HepG2 (cell line): ENCODE results near the gene ADARB2. TPM values are rescaled to one million over a fixed set of nuclear protein-coding genes. Genes with fewer than 3 reads are reported as not detected.

Experiments
- ATAC-seq: fragments of 200-7000 bp; cut with Tn5 transposase; 3 replicates; pipeline ENCODE4 v1.9.1; 2020; ENCODE audit warnings: mild to moderate bottlenecking, moderate library complexity
- BruUV-seq: library from RNA; stranded (reverse); fragments of 400-500 nt; replicated peaks from 2 replicates; lab custom pipeline; 2021; lab: Mats Ljungman, UMichigan
- CTCF ChIA-PET: fragments of 300-600 bp; formaldehyde crosslinking; extraction: SDS; loops from one replicate; lab custom pipeline; 2021; ENCODE audit warnings: low total read pairs, inconsistent platforms, low intra/inter-chr PET ratio; lab: Yijun Ruan, JAX
- POLR2A ChIA-PET: fragments of 350-600 bp; sonication (Branson Sonifier 250); formaldehyde crosslinking; loops from one replicate; lab custom pipeline; 2020; ENCODE audit warnings: antibody characterized with exemption, inconsistent platforms; lab: Yijun Ruan, JAX
- DNase-seq: peaks from one replicate; pipeline ENCODE4 v3.0.0-alpha.2; 2015; ENCODE audit warnings: low spot score
- FAIRE-seq: peaks from 3 replicates; lab custom pipeline; 2011; peaks lifted over from hg19 to GRCh38; lab: Jason Lieb, UNC
- H2AFZ ChIP-seq: one replicate; pipeline ENCODE4 v1.6.1; 2011; ENCODE audit warnings: low read length, inconsistent platforms
- H3K27ac ChIP-seq: fragments of 300-600 bp; 3 replicates; pipeline ENCODE4 v1.8.0; 2011; ENCODE audit warnings: mixed run types, mild to moderate bottlenecking, mixed read lengths, low read length, inconsistent platforms; ENCODE audit not compliant: insufficient read depth; ENCODE audit errors: extremely low read length
- H3K27me3 ChIP-seq, 2 experiments: fragments of 200-600 bp in 1 of 2; 2 replicates in 1 of 2; 3 replicates in 1 of 2; pipeline versions ENCODE4 v1.6.0 to v1.8.0; 2011; ENCODE audit warnings: low read length in 2 of 2, mild to moderate bottlenecking in 2 of 2, moderate library complexity in 2 of 2, inconsistent platforms in 1 of 2; ENCODE audit not compliant: insufficient read depth in 2 of 2, control insufficient read depth in 1 of 2
- H3K36me3 ChIP-seq, 2 experiments: fragments of 200-600 bp in 1 of 2; replicated peaks in 1 of 2; 2 replicates in 1 of 2; 3 replicates in 1 of 2; pipeline versions ENCODE4 v1.5.1 to v1.8.0; 2011; ENCODE audit warnings: low read length in 2 of 2, inconsistent platforms in 1 of 2; ENCODE audit not compliant: insufficient read depth in 2 of 2, control insufficient read depth in 1 of 2
- H3K4me1 ChIP-seq: 2 replicates; pipeline ENCODE4 v1.5.1; 2012; ENCODE audit warnings: low read length, inconsistent platforms; ENCODE audit not compliant: insufficient read depth
- H3K4me2 ChIP-seq: 2 replicates; pipeline ENCODE4 v1.6.0; 2011; ENCODE audit warnings: low read depth, low read length, inconsistent platforms
- H3K4me3 ChIP-seq, 3 experiments: fragments of 200-600 bp in 1 of 3; sonication (generic), shearing (Covaris generic) in 1 of 3; replicated peaks in 1 of 3; 2 replicates each; pipeline ENCODE4 v1.5.1; 2011 to 2016; ENCODE audit warnings: low read length in 3 of 3, inconsistent platforms in 2 of 3, low read depth in 2 of 3, mild to moderate bottlenecking in 2 of 3, control low read depth in 1 of 3, mixed read lengths in 1 of 3; ENCODE audit not compliant: insufficient read depth in 1 of 3
- H3K79me2 ChIP-seq: one replicate; pipeline ENCODE4 v1.6.1; 2011; ENCODE audit warnings: low read length, inconsistent platforms; ENCODE audit not compliant: insufficient read depth
- H3K9ac ChIP-seq: 2 replicates; pipeline ENCODE4 v1.6.0; 2011; ENCODE audit warnings: mild to moderate bottlenecking, low read depth, low read length, inconsistent platforms; ENCODE audit not compliant: insufficient read depth
- H3K9me3 ChIP-seq: 2 replicates; pipeline ENCODE4 v1.5.1; 2012; ENCODE audit warnings: mild to moderate bottlenecking, low read length
- H4K20me1 ChIP-seq: 2 replicates; pipeline ENCODE4 v1.6.0; 2011; ENCODE audit warnings: inconsistent platforms, mild to moderate bottlenecking, low read length, moderate library complexity; ENCODE audit not compliant: insufficient read depth
- HHEX ChIP-seq: IDR thresholded peaks from 2 replicates; pipeline ENCODE4 v1.6.1; 2016; ENCODE audit warnings: control low read depth
- MATR3 ChIP-seq: sonication (generic); formaldehyde crosslinking; IDR thresholded peaks from 2 replicates; pipeline ENCODE4 v1.4.0; 2020; ENCODE audit warnings: missing genetic modification reagents
- NFKB2 ChIP-seq: sonication (generic); formaldehyde crosslinking; IDR thresholded peaks from 2 replicates; pipeline ENCODE4 v1.4.0; 2020; ENCODE audit warnings: missing genetic modification reagents, borderline replicate concordance
- RBM39 ChIP-seq: fragments of 200-400 bp; formaldehyde crosslinking; IDR thresholded peaks from one replicate; pipeline ENCODE4 v1.6.1; 2018; ENCODE audit warnings: antibody characterized with exemption, mild to moderate bottlenecking, low read depth, low read length; ENCODE audit not compliant: poor library complexity, severe bottlenecking
- SALL2 ChIP-seq: sonication (generic); formaldehyde crosslinking; IDR thresholded peaks from 2 replicates; pipeline ENCODE4 v1.8.1; 2023; ENCODE audit warnings: mild to moderate bottlenecking, missing genetic modification reagents, inconsistent platforms
- SP140L ChIP-seq: sonication (generic); formaldehyde crosslinking; IDR thresholded peaks from 2 replicates; pipeline ENCODE4 v1.4.0; 2020; ENCODE audit warnings: missing genetic modification reagents, borderline replicate concordance
- ZNF724P ChIP-seq: sonication (generic); formaldehyde crosslinking; IDR thresholded peaks from 2 replicates; pipeline ENCODE4 v1.8.0; 2022; ENCODE audit warnings: missing genetic modification reagents, borderline replicate concordance
- ZNF766 ChIP-seq: sonication (generic); formaldehyde crosslinking; IDR thresholded peaks from 2 replicates; pipeline ENCODE4 v1.5.0; 2020; ENCODE audit warnings: missing genetic modification reagents, borderline replicate concordance
- WGBS: methylation state at CpG from one replicate; pipeline ENCODE4 v1.1.6; 2017; ENCODE audit warnings: low lambda C conversion rate; 5-methylcytosine and 5-hydroxymethylcytosine counted together
- in situ Hi-C: cut with HindIII; loops from 2 replicates; pipeline ENCODE4 v1.10.0; 2017; ENCODE audit warnings: low pct_unique_long_range_greater_than_20kb; ENCODE audit not compliant: extremely low pct_ligation_motif_present
- intact Hi-C: fragments of 100-400 bp; cut with micrococcal nuclease; formaldehyde crosslinking; loops from one replicate; pipeline ENCODE4 v1.10.0; 2022; ENCODE audit not compliant: unreplicated experiment
- polyA plus RNA-seq, 8 experiments: library from polyadenylated mRNA; depleted of rRNA in 3 of 8; stranded (reverse) in 7 of 8; unstranded in 1 of 8; fragments of >200 nt; fragmentation: Illumina TruSeq in 4 of 8; extraction: Trizol in 4 of 8; gene quantifications; 2 replicates each; pipeline versions ENCODE4 v1.2.1 to v1.2.3, GENCODE V29; 2011 to 2016; ENCODE audit warnings: low read depth in 4 of 8, missing spikeins in 1 of 8, mixed read lengths in 1 of 8; ENCODE audit not compliant: insufficient read depth in 1 of 8
- total RNA-seq, 5 experiments: library from RNA; depleted of rRNA; stranded (reverse); fragments of >200 nt; fragmentation: Illumina TruSeq; extraction: Trizol; gene quantifications; 2 replicates each; pipeline ENCODE4 v1.2.3, GENCODE V29; 2016; ENCODE audit warnings: low read depth in 1 of 5
- TF ChIP-seq, protein P1 (sequence below): sonication (generic); formaldehyde crosslinking; conservative IDR thresholded peaks from 2 replicates; pipeline ENCODE4 v1.4.0; 2020; ENCODE audit warnings: missing genetic modification reagents
- TF ChIP-seq, protein P2 (sequence below): sonication (generic); formaldehyde crosslinking; IDR thresholded peaks from 2 replicates; pipeline ENCODE4 v1.4.0; 2020; ENCODE audit warnings: missing genetic modification reagents

The ADARB2 gene
- total and polyA plus RNA-seq, 2 of the 13 experiments (the other 11 are each of a cell fraction or from before 2014, with no cell fraction given): not detected

DNA sequence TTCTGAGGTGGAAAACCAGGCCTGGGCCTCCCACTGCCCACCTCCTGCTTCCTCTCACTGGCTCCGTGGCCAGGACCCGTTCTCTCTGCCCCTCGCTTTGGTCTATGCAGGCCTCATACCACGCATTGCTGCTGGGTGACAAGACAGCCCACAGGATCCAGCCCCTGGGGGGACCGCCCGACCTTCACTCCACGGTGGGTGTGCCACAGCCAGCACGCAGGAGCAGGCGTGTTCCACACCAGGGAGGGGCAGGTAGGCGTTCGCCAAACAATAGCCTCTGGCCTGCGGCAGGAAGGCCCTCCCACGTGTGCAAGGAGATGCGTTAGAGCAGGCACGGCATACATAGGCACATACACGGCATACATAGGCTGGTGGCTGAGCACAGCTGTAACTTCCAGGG lies 447.7 kb downstream of the ADARB2 start:
- Histone ChIP-seq H3K27me3 (peaks cover 10 to 71% of the 10 kb centered on the region in 2 experiments), H3K4me3 (no peak overlapping the region), H3K36me3 (no peaks in the 10 kb centered on the region), H3K27ac (no peak overlapping the region), H4K20me1 (no peaks in the 10 kb centered on the region), H3K79me2 (no peaks in the 10 kb centered on the region), H3K4me2 (no peak overlapping the region), H3K9ac (no peak overlapping the region), H3K9me3 (no peaks in the 10 kb centered on the region), H2AFZ (no peak overlapping the region), H3K4me1 (no peaks in the 10 kb centered on the region)
- no peak for TF ChIP-seq NFKB2
- TF ChIP-seq SP140L (CRISPR knock-in tag): no peak
- TF ChIP-seq HHEX (CRISPR knock-in tag): no peak
- TF ChIP-seq RBM39: no peak
- TF ChIP-seq, protein P1, sequence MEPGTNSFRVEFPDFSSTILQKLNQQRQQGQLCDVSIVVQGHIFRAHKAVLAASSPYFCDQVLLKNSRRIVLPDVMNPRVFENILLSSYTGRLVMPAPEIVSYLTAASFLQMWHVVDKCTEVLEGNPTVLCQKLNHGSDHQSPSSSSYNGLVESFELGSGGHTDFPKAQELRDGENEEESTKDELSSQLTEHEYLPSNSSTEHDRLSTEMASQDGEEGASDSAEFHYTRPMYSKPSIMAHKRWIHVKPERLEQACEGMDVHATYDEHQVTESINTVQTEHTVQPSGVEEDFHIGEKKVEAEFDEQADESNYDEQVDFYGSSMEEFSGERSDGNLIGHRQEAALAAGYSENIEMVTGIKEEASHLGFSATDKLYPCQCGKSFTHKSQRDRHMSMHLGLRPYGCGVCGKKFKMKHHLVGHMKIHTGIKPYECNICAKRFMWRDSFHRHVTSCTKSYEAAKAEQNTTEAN (CRISPR knock-in tag): no peak
- no peak for TF ChIP-seq ZNF766 (CRISPR knock-in tag)
- TF ChIP-seq, protein P2, sequence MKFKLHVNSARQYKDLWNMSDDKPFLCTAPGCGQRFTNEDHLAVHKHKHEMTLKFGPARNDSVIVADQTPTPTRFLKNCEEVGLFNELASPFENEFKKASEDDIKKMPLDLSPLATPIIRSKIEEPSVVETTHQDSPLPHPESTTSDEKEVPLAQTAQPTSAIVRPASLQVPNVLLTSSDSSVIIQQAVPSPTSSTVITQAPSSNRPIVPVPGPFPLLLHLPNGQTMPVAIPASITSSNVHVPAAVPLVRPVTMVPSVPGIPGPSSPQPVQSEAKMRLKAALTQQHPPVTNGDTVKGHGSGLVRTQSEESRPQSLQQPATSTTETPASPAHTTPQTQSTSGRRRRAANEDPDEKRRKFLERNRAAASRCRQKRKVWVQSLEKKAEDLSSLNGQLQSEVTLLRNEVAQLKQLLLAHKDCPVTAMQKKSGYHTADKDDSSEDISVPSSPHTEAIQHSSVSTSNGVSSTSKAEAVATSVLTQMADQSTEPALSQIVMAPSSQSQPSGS: no peak
- no peak for TF ChIP-seq ZNF724P (CRISPR knock-in tag)
- TF ChIP-seq MATR3 (CRISPR knock-in tag): no peak
- no peak for TF ChIP-seq SALL2 (CRISPR knock-in tag)
- intact Hi-C loops (no loop called here), in situ Hi-C loops (no loop called here)
- BruUV-seq: no TSS peak
- FAIRE-seq (no peak), DNase-seq (no peak), ATAC-seq (peak; percentile 49)
- ChIA-PET POLR2A (no interaction called here), CTCF (no interaction called here)
- WGBS: 21% methylated on average over 5 of the region's 16 CpGs
